Motor neuron (in vitro differentiated cells): ENCODE results near the gene LACTB. TPM values are rescaled to one million over a fixed set of nuclear protein-coding genes. Genes with fewer than 3 reads are reported as not detected.
A peak's percentile ranks its signal among the peaks of the same experiment; 100 is the strongest.

Experiments
- ATAC-seq, 8 experiments: fragments of 200-7000 bp; cut with Tn5 transposase; replicated peaks in 6 of 8; 2 replicates each; pipeline ENCODE4 v1.8.0; 2021; ENCODE audit warnings: mild to moderate bottlenecking in 8 of 8, moderate library complexity in 8 of 8
- H3K27ac ChIP-seq, 2 donors: fragments of 250-450 bp; sonication (Bioruptor Pico); 2 replicates each; pipeline ENCODE4 v1.9.0; 2021; ENCODE audit warnings: antibody characterized with exemption in 2 of 2, mild to moderate bottlenecking in 2 of 2, moderate library complexity in 1 of 2
- H3K4me1 ChIP-seq, 2 donors: fragments of 250-450 bp; sonication (Bioruptor Pico); replicated peaks in 1 of 2; 2 replicates each; pipeline ENCODE4 v1.6.1; 2021; ENCODE audit warnings: antibody characterized with exemption in 2 of 2, mild to moderate bottlenecking in 2 of 2, moderate library complexity in 1 of 2
- H3K4me3 ChIP-seq, 5 donors: fragments of 250-450 bp; sonication (Bioruptor Pico); 2 replicates each; pipeline ENCODE4 v1.9.0; 2021; ENCODE audit warnings: antibody characterized with exemption in 5 of 5, mild to moderate bottlenecking in 5 of 5, moderate library complexity in 4 of 5
- WGBS, 10 experiments: fragments of 450-650 bp; shearing (Covaris generic); methylation state at CpG; one replicate each; pipeline ENCODE4 v1.0.0; 2022; 5-methylcytosine and 5-hydroxymethylcytosine counted together
- in situ Hi-C, 9 experiments: fragments of 400-800 bp; cut with MboI; loops; one replicate each; pipeline ENCODE4 v1.15.0; 2021; ENCODE audit warnings: low sequenced_read_pairs in 9 of 9, low pct_unique_long_range_greater_than_20kb in 2 of 9; ENCODE audit not compliant: unreplicated experiment in 9 of 9
- total RNA-seq, 8 experiments: library from RNA; unstranded; fragments of 300-600 nt; gene quantifications; 2 replicates each; pipeline versions ENCODE4 v1.2.3 to v1.2.4, GENCODE V29; 2022

Gene LACTB, protein sequence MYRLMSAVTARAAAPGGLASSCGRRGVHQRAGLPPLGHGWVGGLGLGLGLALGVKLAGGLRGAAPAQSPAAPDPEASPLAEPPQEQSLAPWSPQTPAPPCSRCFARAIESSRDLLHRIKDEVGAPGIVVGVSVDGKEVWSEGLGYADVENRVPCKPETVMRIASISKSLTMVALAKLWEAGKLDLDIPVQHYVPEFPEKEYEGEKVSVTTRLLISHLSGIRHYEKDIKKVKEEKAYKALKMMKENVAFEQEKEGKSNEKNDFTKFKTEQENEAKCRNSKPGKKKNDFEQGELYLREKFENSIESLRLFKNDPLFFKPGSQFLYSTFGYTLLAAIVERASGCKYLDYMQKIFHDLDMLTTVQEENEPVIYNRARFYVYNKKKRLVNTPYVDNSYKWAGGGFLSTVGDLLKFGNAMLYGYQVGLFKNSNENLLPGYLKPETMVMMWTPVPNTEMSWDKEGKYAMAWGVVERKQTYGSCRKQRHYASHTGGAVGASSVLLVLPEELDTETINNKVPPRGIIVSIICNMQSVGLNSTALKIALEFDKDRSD
- 10 to 100 TPM; 11.8 to 27.3 (median 15.0) TPM for total RNA-seq

DNA sequence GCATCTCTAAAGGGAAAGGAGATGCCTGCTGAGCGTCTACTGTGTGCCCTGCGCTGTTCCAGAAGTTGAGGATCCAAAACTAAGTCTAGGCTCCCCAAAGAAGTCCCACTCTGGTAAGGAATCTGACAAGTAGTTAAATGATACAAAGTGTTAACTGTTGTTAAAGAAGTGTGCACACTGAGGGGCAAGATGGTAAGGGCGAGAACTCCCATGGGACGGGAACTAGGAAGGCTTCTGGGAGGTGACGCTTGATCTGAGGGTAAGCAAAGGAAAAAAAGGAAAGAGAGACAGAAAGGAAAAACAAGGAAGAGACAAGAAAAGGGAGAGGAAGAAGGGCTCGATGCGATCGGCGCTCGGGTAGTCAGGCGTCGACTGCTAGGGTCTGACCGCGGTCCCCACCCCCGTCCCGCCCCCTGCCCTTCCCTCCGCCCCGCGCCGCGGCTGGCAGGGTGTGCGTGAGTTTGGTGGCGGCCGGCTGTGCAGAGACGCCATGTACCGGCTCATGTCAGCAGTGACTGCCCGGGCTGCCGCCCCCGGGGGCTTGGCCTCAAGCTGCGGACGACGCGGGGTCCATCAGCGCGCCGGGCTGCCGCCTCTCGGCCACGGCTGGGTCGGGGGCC is at the start of gene LACTB:
Gene LACTB (plus strand): TSS at position 480 of the 620 bp plus-strand sequence. CDS start 11 bp downstream, at position 491.
- in situ Hi-C loops = no loop called here
- ATAC-seq = peak; percentile 86 to 93 (median 90)
- H3K4me3 ChIP-seq = peak within 1 kb of the TSS; percentile 74 to 97 (median 92)
- peak within 1 kb of the TSS; percentile 67 to 72 for H3K27ac ChIP-seq
- 0 to 47% (median 9%) methylated on average over 1 to 17 of the region's 40 CpGs for WGBS, 10 experiments
- H3K4me1 ChIP-seq = peaks cover 4 to 6% of the 10 kb centered on the region in 2 donors

DNA sequence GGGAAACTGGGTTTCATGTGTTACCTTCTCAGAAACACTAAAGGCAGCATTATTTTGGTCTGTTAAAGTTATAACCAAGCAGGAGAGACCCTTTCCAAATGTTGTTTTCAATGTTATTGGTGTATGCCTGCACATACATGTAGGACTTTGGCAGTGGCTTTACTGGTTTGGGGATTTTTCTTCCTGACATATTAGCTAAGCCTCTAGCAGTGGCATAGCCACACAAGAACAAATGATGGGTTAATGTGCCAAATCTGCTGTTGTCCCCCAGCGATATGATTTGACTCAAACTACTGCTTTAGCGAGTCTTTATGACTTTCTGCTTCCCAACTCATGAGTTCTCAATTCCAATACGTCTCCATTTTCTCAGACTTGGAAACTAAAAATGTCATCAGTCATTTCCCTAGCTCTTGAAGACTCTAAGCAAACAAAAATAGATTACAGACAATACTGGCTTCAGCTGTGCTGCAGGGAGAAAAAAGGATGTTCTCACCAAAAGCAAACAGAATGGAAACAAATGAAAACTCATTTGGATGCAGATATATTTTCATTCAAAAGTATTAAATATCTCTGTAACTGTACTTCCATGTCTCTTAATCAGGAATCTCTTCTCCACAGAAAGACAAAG is 49.5 kb upstream of the LACTB start:
- Histone ChIP-seq H3K27ac (no peak overlapping the region), H3K4me1 (peaks cover 27 to 38% of the 10 kb centered on the region in 2 donors), H3K4me3 (no peak overlapping the region)
- in situ Hi-C loops = no loop called here
- WGBS, 10 experiments = 0 to 100% (median 65%) methylated on average over 1 to 3 of the region's 3 CpGs; no CpG with 5 or more reads in 1 of the 10 experiments
- peak in 1 of 8 experiments; percentile 46 for ATAC-seq

DNA sequence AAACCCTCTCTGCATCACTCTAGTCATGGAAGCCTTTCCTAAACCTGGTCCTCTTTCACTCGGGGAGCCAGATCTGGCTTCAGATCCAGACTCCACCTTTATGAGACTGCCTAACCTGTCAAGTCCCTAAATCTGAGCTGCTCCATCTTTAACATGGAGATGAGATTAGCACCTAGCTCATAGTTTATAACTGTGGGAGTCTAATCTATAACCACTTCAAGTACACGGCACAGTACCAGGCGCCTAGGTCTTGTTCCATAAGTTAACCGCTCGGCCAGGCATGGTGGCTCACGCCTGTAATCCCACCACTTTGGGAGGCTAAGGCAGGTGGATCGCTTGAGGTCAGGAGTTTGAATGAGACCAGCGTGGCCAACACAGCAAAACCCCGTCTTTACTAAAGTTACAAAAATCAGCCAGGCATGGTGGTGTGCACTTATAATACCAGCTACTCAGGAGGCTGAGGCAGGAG is 48.8 kb upstream of the LACTB start:
- in situ Hi-C loops = no loop called here
- WGBS, 10 experiments = 67 to 100% (median 92%) methylated on average over 1 to 5 of the region's 9 CpGs; no CpG with 5 or more reads in 2 of the 10 experiments
- H3K4me3 ChIP-seq = no peak overlapping the region
- no peak for ATAC-seq
- peaks cover 34 to 45% of the 10 kb centered on the region in 2 donors for H3K4me1 ChIP-seq
- H3K27ac ChIP-seq = no peak overlapping the region

DNA sequence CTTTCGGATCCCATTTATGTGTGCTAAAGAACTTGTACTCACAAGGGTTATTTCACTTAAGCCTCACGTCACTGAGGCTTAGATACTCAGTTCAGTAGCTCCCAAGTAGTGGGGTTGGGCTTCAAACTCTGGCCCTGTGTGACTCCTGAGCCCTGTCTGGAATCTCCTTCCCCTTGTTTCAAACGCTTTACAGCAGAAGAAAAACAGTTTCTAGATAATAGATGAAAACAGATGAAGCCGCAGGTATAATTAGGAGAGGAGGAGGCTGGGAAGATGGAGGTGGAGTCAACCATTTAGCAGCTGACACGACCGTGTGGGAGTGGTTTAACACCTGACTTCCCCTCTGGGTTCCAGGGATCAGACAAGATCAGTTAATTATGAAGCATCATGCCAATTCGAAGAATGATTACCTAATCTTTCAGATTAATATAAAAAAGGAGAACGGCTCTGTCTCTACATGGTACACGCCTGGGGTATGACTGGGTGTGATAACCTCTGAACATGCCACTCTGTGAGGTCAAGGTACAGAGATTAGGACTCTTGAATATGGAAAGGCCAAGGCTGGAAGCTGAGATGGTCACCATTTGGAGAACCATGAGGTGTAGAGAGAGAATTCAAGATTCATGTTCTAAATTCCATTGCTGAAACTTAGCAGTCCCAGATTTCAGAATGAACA is 48.0 kb upstream of the LACTB start:
- H3K27ac ChIP-seq = no peak overlapping the region
- 40 to 100% (median 77%) methylated on average over 1 to 9 of the region's 9 CpGs for WGBS, 10 experiments
- no peak overlapping the region for H3K4me3 ChIP-seq
- in situ Hi-C loops = no loop called here
- no peak for ATAC-seq
- peaks cover 38 to 49% of the 10 kb centered on the region in 2 donors for H3K4me1 ChIP-seq

DNA sequence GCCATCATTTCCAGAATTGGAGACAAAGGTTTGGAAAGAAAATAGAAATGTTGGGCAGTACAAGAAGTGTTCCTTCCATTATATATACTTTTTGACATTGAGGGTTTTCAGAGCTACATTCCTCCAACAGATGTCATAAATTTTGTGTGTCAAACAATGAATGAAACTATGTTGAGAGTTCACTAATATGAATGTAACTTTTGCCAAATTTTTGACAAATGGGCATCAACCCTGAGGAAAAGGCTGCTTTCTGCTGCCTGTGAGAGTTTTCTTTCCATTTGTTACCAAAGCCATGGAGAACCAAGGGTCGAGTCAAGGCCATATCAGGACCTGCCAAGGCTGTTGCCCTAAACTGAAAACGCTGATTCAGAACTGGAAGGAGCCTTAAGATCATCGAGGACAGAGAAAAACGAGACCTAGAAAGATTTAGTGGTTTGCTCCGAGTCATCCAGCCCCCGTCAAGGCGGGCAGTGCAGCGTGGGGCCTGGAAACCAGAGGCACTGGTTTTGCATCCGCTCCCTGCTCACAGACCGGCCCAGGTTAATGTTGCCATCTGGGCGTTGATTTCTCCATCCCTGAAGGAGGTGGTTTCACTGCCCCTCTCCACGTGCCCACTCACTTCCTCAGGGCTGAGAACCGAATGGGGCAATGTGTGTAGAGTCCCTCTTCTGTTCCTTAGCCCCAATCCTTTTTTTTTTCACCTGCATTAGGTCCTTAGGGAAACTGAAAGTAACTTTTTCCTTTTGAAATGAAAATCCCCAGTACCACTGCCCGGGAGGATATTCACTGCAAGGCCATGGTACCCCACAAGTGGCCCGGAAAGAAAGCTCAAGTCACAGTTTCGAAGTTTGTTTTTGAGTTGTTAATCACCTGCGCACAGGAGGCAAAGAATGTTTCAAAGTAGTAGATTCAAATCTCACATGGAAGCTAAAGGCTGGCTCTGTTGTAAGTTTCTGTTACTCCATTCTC is 46.4 kb upstream of the LACTB start:
- WGBS, 10 experiments = 49 to 86% (median 72%) methylated on average over 1 to 17 of the region's 17 CpGs; no CpG with 5 or more reads in 1 of the 10 experiments
- H3K4me3 ChIP-seq = no peak overlapping the region
- peak overlapping the region in 1 of 2 donors; percentile 12 for H3K27ac ChIP-seq
- in situ Hi-C loops = loop anchor here in 2 of 9 experiments (25.0 kb wide), 1 partner anchor 288 kb away; no protein-coding TSS in a partner anchor
- ATAC-seq = no peak
- peaks cover 38 to 49% of the 10 kb centered on the region in 2 donors for H3K4me1 ChIP-seq

DNA sequence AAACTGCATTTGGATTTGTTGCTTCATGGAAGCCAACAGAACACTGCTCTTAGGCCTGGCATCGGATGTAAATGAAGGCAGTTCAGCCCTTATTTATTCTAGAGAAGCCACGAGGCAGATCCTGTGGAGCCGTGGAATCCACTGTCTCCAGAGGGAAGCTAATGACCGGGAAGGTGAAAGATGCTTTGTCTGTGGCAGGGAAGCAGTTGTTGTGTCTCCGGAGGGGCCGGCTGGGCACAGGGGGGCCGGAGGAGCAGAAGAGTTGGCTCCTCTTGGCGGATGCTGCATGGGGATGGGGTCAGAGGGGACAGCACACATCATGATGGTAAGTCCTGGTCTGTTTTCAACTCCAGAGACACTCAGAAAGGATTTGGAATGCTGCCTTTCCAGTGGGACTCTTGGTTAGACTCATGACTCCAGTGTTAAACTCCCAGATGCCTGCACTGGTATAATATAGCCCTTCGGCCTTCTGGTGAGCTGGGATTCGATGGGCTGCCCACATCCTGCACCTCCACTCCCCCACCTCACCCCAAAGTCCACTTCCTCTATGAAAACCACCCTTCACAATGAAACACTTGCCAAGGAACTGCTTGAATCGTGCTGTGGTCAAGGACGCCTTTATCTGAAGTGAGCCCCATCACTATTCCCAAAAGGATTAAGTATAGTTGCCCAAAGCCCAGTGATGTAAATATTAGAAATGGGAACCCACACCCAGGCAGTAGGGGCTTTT is 45.5 kb upstream of the LACTB start:
- Histone ChIP-seq H3K4me3 (no peak overlapping the region), H3K4me1 (peaks cover 34 to 42% of the 10 kb centered on the region in 2 donors), H3K27ac (peak overlapping the region in 1 of 2 donors; percentile 12)
- WGBS, 10 experiments = 20 to 100% (median 45%) methylated on average over 1 to 6 of the region's 12 CpGs; no CpG with 5 or more reads in 1 of the 10 experiments
- peak in 5 of 8 experiments; percentile 16 to 54 (median 36) for ATAC-seq
- in situ Hi-C loops = loop anchor here in 2 of 9 experiments (25.0 kb wide), 1 partner anchor 289 kb away; no protein-coding TSS in a partner anchor

DNA sequence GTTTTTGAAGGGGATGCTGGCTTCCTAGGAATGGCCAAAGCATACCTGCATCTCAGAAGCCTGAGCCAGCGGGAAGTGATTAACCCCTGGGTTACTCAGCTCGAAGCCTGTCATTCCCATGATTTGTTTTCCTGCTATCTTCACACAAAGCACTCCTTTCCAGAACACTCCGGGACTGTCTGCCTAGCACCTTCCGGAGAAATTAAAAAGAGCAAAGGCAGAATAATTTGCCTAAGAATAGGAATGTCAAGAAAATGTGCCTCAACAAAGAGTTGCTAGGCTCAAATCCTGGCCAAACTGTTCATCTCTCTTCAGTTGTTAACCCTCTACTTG is 45.0 kb upstream of the LACTB start:
- no peak overlapping the region for H3K27ac ChIP-seq
- ATAC-seq = peak in 5 of 8 experiments; percentile 44 to 79 (median 74)
- in situ Hi-C loops = loop anchor here in 2 of 9 experiments (25.0 kb wide), 1 partner anchor 289 kb away; no protein-coding TSS in a partner anchor
- no peak overlapping the region for H3K4me3 ChIP-seq
- peaks cover 34 to 37% of the 10 kb centered on the region in 2 donors for H3K4me1 ChIP-seq
- 0 to 82% (median 10%) methylated on average over 1 to 4 of the region's 4 CpGs; no CpG with 5 or more reads in 3 of the 10 experiments for WGBS, 10 experiments

DNA sequence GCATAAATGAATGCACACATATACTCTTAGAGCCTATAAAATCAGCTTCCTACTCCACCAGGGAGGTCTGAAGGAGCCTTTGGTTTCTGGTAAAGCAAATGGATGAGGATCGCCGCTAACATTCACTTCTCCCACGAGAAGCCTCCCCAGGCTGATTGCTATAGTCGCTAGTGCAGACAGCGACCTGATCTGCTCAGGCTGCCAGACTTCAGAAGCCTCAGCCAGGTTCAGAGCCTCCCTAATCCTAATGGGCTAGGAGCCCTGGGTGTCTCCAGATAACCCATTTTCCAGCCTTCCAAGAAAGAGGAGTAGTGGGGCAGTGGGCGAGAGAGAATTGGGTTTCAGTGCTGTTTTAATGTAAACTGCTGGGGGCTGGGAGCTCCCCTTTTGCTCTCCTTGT is 43.7 kb upstream of the LACTB start:
- Histone ChIP-seq H3K4me1 (peaks cover 29 to 40% of the 10 kb centered on the region in 2 donors), H3K4me3 (no peak overlapping the region), H3K27ac (no peak overlapping the region)
- in situ Hi-C loops = loop anchor here in 2 of 9 experiments (25.0 kb wide), 1 partner anchor 291 kb away; no protein-coding TSS in a partner anchor
- ATAC-seq = peak in 5 of 8 experiments; percentile 19 to 55 (median 35)
- WGBS, 10 experiments = 32 to 100% (median 77%) methylated on average over 1 to 3 of the region's 6 CpGs; no CpG with 5 or more reads in 4 of the 10 experiments

DNA sequence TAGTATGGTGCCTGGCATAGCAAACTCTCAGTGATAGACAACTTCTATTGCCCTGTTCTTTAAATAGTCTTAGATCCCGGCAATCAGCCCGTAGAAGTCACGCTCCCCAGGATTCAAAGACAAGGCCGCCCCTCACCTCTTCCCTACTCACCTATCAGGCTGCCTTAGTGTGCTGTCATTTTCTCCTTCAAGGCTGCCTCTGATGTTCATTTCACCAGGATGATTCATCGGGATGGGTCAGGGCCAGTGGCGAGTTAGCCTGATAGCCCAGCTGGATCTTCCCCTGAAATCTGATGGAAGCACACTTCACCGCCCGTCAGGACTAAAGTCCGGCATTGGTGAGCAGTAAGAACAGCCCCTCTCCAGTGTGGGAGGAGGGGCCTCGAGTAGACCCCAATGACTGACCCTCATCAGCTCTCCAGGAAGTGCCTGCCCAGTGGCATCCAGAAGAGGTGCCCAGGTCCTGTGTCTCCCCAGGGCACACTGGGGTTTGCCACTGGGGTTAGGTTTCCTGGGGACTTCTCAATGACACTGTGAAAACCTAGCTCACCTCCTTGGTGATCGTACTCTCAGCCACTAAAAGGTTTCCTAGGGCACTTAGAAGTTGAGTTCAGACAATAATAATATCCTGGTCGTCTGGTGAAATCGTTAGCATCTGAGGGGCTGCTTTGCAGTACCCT is 41.6 kb upstream of the LACTB start:
- in situ Hi-C loops = loop anchor here in 2 of 9 experiments (25.0 kb wide), 1 partner anchor 293 kb away; no protein-coding TSS in a partner anchor
- Histone ChIP-seq H3K4me1 (peaks cover 29 to 40% of the 10 kb centered on the region in 2 donors), H3K27ac (no peak overlapping the region), H3K4me3 (no peak overlapping the region)
- ATAC-seq = peak in 3 of 8 experiments; percentile 26 to 75 (median 67)
- 60 to 100% (median 90%) methylated on average over 1 to 8 of the region's 13 CpGs; no CpG with 5 or more reads in 4 of the 10 experiments for WGBS, 10 experiments

DNA sequence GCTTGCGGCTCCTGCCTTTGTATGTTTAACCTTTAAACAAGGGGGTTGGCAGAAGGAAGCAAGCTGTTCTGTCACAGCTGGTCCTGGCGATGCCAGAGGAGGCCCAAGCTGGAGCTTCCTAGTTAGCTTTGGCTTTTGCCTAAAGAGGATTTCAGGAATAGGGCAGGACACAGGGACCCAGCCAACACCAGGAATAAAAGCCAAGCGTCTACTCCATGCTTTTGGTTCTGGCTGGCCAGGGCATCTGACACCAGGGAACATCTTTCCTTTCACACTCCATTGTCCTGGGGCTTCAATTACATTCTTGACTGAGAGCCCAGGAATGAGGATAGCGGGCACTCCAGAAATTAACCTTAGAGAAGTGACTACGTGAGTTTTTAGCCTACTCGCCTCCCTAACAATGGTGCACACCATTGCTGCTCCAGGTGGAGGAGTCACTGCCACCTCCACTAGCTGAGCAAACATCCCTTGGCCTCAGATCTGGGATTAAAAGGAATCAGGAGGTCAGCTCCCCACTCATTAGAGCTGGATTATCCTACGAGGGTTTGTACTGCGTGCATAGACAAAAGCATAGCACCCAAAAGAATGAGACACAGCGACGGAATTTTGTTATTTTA is 40.9 kb upstream of the LACTB start:
- no peak overlapping the region for H3K27ac ChIP-seq
- no peak for ATAC-seq
- H3K4me1 ChIP-seq = peaks cover 24 to 33% of the 10 kb centered on the region in 2 donors
- 80 to 100% (median 98%) methylated on average over 1 to 9 of the region's 10 CpGs; no CpG with 5 or more reads in 2 of the 10 experiments for WGBS, 10 experiments
- H3K4me3 ChIP-seq = no peak overlapping the region
- in situ Hi-C loops = loop anchor here in 2 of 9 experiments (25.0 kb wide), 1 partner anchor 293 kb away; no protein-coding TSS in a partner anchor
